Esophagus muscularis mucosa (tissue), 4 donors: ENCODE results near the gene SNX8. TPM values are rescaled to one million over a fixed set of nuclear protein-coding genes. Genes with fewer than 3 reads are reported as not detected.

Experiments used
- DNase-seq: peaks from one replicate; pipeline ENCODE4 v3.0.0-alpha.2; 2017; ENCODE audit errors: extremely low spot score
- H3K27ac ChIP-seq, 4 donors: fragments of 200-600 bp; sonication (generic); replicated peaks in 1 of 4; 1 replicate in 3 of 4; 2 replicates in 1 of 4; pipeline ENCODE4 v1.5.1; 2016 to 2019; ENCODE audit warnings: mild to moderate bottlenecking in 1 of 4
- H3K27me3 ChIP-seq, 4 donors: fragments of 200-600 bp; sonication (generic); one replicate each; pipeline versions ENCODE4 v1.5.1 to v1.6.0; 2016 to 2019
- H3K36me3 ChIP-seq, 4 donors: fragments of 200-600 bp; sonication (generic); one replicate each; pipeline ENCODE4 v1.5.1; 2016 to 2019
- H3K4me1 ChIP-seq, 4 donors: fragments of 200-600 bp; sonication (generic); one replicate each; pipeline ENCODE4 v1.5.1; 2016 to 2019
- H3K4me3 ChIP-seq, 4 donors: fragments of 200-600 bp; sonication (generic); 1 replicate in 2 of 4; 2 replicates in 2 of 4; pipeline ENCODE4 v1.5.1; 2016 to 2019; ENCODE audit warnings: mild to moderate bottlenecking in 4 of 4, moderate library complexity in 1 of 4
- H3K9me3 ChIP-seq, 4 donors: fragments of 200-600 bp; sonication (generic); 1 replicate in 3 of 4; 2 replicates in 1 of 4; pipeline ENCODE4 v1.5.1; 2016 to 2019
- EP300 ChIP-seq: sonication (generic); formaldehyde crosslinking; IDR thresholded peaks from one replicate; pipeline ENCODE4 v1.6.1; 2017; ENCODE audit warnings: antibody characterized with exemption
- POLR2A ChIP-seq: fragments of 450-650 bp; IDR thresholded peaks from one replicate; pipeline ENCODE4 v1.6.1; 2017; ENCODE audit warnings: antibody characterized with exemption, moderate library complexity, mild to moderate bottlenecking, low read depth
- POLR2AphosphoS5 ChIP-seq, 2 donors: sonication (generic); formaldehyde crosslinking; IDR thresholded peaks; one replicate each; pipeline ENCODE4 v1.6.1; 2017; ENCODE audit warnings: antibody characterized with exemption in 2 of 2
- WGBS: methylation state at CpG from one replicate; pipeline ENCODE4 v1.1.5; 2018; 5-methylcytosine and 5-hydroxymethylcytosine counted together
- intact Hi-C: fragments of 100-400 bp; cut with DNase I; formaldehyde crosslinking; loops from one replicate; pipeline ENCODE4 v1.15.1; 2023
- total RNA-seq, 4 donors: library from RNA; depleted of rRNA; stranded (reverse); fragments of >200 nt; gene quantifications; one replicate each; pipeline versions ENCODE4 v1.1.0 to v1.2.1, GENCODE V29; 2016
- TF ChIP-seq, protein P1 (sequence below), 3 experiments: fragments of 200-600 bp in 2 of 3; fragments of 450-650 bp in 1 of 3; sonication (generic) in 2 of 3; IDR thresholded peaks; one replicate each; pipeline ENCODE4 v1.5.1; 2017 to 2019; ENCODE audit warnings: antibody characterized with exemption in 3 of 3, mild to moderate bottlenecking in 2 of 3, moderate library complexity in 1 of 3

Gene SNX8
- total RNA-seq, 4 donors from 2014 or later = 6.8 to 9.9 (median 8.7) TPM

DNA sequence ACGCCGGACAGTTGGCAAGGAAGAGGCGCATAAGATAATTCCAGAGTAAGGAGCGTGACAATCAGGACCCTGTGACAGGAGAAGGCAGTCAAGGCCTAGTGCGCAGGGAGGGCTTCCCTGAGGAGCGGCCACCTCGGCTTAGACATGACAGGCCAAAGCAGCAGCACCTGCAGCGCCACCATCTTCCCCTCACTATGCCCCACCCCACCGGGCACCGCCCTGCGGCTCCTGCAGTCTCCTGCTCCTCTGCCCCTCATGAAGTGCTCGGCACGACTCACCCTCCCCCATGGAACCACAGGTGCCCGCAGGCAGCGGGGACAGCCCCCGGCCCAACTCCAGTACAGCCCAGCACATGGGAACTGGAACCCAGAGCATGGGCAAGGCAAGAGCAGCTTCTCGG lies 93.3 kb downstream of the SNX8 start:
- Histone ChIP-seq H3K4me3 (no peak overlapping the region), H3K9me3 (no peaks in the 10 kb centered on the region), H3K36me3 (peaks cover 29 to 100% (median 92%) of the 10 kb centered on the region in 4 donors), H3K27me3 (no peaks in the 10 kb centered on the region), H3K4me1 (peaks cover 0 to 8% (median 0%) of the 10 kb centered on the region in 4 donors), H3K27ac (no peak overlapping the region)
- 93% methylated on average over 7 of the region's 17 CpGs for WGBS
- intact Hi-C loops = no loop called here
- TF ChIP-seq EP300 = no peak
- TF ChIP-seq, protein P1, sequence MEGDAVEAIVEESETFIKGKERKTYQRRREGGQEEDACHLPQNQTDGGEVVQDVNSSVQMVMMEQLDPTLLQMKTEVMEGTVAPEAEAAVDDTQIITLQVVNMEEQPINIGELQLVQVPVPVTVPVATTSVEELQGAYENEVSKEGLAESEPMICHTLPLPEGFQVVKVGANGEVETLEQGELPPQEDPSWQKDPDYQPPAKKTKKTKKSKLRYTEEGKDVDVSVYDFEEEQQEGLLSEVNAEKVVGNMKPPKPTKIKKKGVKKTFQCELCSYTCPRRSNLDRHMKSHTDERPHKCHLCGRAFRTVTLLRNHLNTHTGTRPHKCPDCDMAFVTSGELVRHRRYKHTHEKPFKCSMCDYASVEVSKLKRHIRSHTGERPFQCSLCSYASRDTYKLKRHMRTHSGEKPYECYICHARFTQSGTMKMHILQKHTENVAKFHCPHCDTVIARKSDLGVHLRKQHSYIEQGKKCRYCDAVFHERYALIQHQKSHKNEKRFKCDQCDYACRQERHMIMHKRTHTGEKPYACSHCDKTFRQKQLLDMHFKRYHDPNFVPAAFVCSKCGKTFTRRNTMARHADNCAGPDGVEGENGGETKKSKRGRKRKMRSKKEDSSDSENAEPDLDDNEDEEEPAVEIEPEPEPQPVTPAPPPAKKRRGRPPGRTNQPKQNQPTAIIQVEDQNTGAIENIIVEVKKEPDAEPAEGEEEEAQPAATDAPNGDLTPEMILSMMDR (IDR thresholded peaks at IDR 0.05) = no peak
- TF ChIP-seq POLR2A = no peak
- no peak for TF ChIP-seq POLR2AphosphoS5 (IDR thresholded peaks at IDR 0.05)
- DNase-seq = no peak

DNA sequence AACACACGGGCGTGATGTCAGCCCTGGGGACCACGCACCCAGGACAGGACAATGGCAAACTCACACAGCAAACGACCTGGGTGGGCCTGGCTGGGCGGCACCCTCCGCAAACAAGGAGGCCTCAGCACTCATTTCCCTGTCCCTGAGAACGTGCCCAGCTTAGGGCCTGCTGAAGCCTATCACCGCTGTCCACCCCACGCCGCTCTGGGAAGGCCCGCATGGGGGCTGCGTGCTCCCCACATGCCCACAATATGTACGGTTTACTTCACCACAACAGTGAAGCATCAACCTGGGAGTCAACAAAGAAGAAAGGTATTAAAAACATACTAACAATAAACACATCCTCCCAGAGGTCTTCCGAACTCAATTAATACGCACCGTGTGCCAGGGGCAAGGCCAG lies 93.7 kb downstream of the SNX8 start:
- TF ChIP-seq, protein P1 (IDR thresholded peaks at IDR 0.05) = no peak
- no peak for TF ChIP-seq POLR2A
- TF ChIP-seq POLR2AphosphoS5 (IDR thresholded peaks at IDR 0.05) = no peak
- TF ChIP-seq EP300 = no peak
- no peaks in the 10 kb centered on the region for H3K27me3 ChIP-seq
- H3K36me3 ChIP-seq = peaks cover 31 to 100% (median 92%) of the 10 kb centered on the region in 4 donors
- no peaks in the 10 kb centered on the region for H3K9me3 ChIP-seq
- H3K4me1 ChIP-seq = peaks cover 0 to 8% (median 0%) of the 10 kb centered on the region in 4 donors
- no peak overlapping the region for H3K27ac ChIP-seq
- intact Hi-C loops = no loop called here
- 94% methylated on average over 16 of the region's 16 CpGs for WGBS
- DNase-seq = no peak
- H3K4me3 ChIP-seq = no peak overlapping the region

DNA sequence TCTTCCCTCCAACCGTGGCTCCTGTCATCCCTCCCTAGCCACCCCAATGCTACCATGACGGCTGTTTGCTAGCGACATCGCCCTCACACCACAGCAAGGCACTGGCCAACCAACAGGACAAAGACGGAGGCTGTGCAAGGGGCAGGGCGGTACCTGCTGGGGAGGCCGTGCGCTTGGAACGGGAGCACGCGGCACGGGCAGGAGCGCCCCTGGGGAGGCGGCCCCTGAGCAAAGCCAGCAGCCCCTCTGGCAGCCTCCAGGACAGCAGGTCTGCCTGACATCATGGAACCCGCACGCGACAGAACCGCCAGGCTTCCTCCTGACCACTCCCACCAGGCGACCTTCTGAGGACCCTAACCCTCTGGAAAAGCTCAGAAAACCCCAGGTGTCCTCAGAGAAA lies 94.2 kb downstream of the SNX8 start:
- intact Hi-C loops = no loop called here
- TF ChIP-seq, protein P1 (IDR thresholded peaks at IDR 0.05) = no peak
- TF ChIP-seq EP300 (no peak), POLR2A (no peak), POLR2AphosphoS5 (IDR thresholded peaks at IDR 0.05) (no peak)
- 96% methylated on average over 17 of the region's 19 CpGs for WGBS

DNA sequence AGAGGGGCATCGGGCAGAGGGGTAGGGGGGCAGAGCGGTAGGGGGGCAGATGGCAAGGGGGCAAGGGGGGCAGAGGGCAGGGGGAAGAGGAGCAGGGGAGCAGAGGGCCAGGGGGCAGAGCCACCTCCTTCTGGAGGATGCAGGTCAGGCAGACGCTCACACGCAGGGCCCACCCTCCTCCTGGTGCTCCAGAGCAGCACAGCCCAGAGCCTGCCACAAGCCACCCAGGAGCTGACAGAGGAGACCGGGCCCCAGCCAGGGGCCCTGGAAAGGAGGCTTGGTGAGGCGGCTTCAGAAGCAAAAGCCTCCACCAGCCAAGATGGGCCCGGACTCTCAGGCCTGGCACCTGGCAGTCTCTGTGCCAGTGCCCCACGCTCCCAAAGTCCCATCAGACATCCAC lies 94.6 kb downstream of the SNX8 start:
- H3K36me3 ChIP-seq = peaks cover 32 to 100% (median 90%) of the 10 kb centered on the region in 4 donors
- no peaks in the 10 kb centered on the region for H3K9me3 ChIP-seq
- H3K27me3 ChIP-seq = no peaks in the 10 kb centered on the region
- H3K27ac ChIP-seq = no peak overlapping the region
- WGBS = 98% methylated on average over 8 of the region's 8 CpGs
- no peak overlapping the region for H3K4me3 ChIP-seq
- H3K4me1 ChIP-seq = peaks cover 0 to 8% (median under 1%) of the 10 kb centered on the region in 4 donors
- TF ChIP-seq POLR2AphosphoS5 (IDR thresholded peaks at IDR 0.05) (no peak), EP300 (no peak), POLR2A (no peak)
- TF ChIP-seq, protein P1 (IDR thresholded peaks at IDR 0.05) = no peak
- DNase-seq = no peak
- intact Hi-C loops = loop anchor here (5.0 kb wide), 1 partner anchor 637 kb away; no protein-coding TSS in a partner anchor

More for the DNA sequence above, 94.2 kb downstream of the SNX8 start:
- H3K36me3 ChIP-seq = peaks cover 31 to 100% (median 91%) of the 10 kb centered on the region in 4 donors
- H3K4me1 ChIP-seq = peaks cover 0 to 8% (median 0%) of the 10 kb centered on the region in 4 donors
- H3K27me3 ChIP-seq = no peaks in the 10 kb centered on the region
- no peak overlapping the region for H3K4me3 ChIP-seq
- DNase-seq = no peak
- no peaks in the 10 kb centered on the region for H3K9me3 ChIP-seq
- H3K27ac ChIP-seq = no peak overlapping the region

DNA sequence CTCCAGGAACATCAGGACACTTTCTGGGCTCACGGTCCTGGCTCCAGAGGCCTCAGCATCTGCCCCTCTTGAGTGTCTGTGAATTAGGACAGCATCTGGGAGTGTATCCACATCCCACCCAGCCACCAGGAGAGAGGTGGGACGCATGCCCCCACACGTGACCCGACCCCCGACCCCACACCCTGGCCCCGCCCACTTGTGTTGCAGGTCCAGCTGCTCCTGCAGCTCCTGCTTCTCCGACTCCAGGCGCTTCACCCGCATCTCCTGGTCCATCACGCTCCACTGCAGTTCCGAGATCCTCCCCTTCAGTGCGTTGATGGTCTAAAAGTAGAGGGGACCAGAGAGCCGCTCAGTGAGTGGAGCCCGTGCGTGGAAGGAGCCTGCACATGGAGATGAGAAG lies 95.1 kb downstream of the SNX8 start:
- no peak overlapping the region for H3K4me3 ChIP-seq
- TF ChIP-seq, protein P1 (IDR thresholded peaks at IDR 0.05) = no peak
- TF ChIP-seq EP300 (no peak), POLR2A (no peak), POLR2AphosphoS5 (IDR thresholded peaks at IDR 0.05) (no peak)
- peaks cover 37 to 100% (median 91%) of the 10 kb centered on the region in 4 donors for H3K36me3 ChIP-seq
- intact Hi-C loops = loop anchor here (5.0 kb wide), 1 partner anchor 637 kb away; no protein-coding TSS in a partner anchor
- H3K4me1 ChIP-seq = peaks cover 0 to 5% (median 2%) of the 10 kb centered on the region in 4 donors
- no peaks in the 10 kb centered on the region for H3K9me3 ChIP-seq
- no peak overlapping the region for H3K27ac ChIP-seq
- no peaks in the 10 kb centered on the region for H3K27me3 ChIP-seq
- no peak for DNase-seq
- WGBS = 96% methylated on average over 10 of the region's 15 CpGs
